Placental pericyte (primary cell): ENCODE measurements around the gene POLDIP2. TPM values are rescaled to one million over a fixed set of nuclear protein-coding genes. Genes with fewer than 3 reads are reported as not detected.

Experiments used
- total RNA-seq: library from RNA; depleted of rRNA; stranded (reverse); fragments of >200 nt; gene quantifications from 2 replicates; pipeline ENCODE4 v1.2.3, GENCODE V29; 2012

Gene POLDIP2
- total RNA-seq: 81.8 and 115 TPM in 2 replicates

GRCh38 chr17:28357061-28357900 lies at the start of gene POLDIP2:
POLDIP2 (minus strand) TSS chr17:28357527; CDS start chr17:28357448, 79 bp downstream.

GRCh38 chr17:28405632-28406472 lies 48.5 kb upstream of the POLDIP2 start, which contains the start of gene SLC46A1:
SLC46A1 (minus strand) TSS chr17:28406212; CDS start chr17:28406114, 98 bp downstream.

GRCh38 chr17:28371245-28372202 lies 14.2 kb upstream of the POLDIP2 start, which contains the start of gene SARM1:
SARM1 (plus strand) TSS chr17:28371694; CDS start chr17:28372033, 339 bp downstream.

GRCh38 chr17:28370035-28370743 lies 12.9 kb upstream of the POLDIP2 start, which contains the start of gene VTN:
VTN (minus strand) TSS chr17:28370307; CDS start chr17:28370203, 104 bp downstream.

GRCh38 chr17:28364665-28365363 lies 7.5 kb upstream of the POLDIP2 start, which contains the start of gene SEBOX:
SEBOX (minus strand) TSS chr17:28365199; CDS start chr17:28365151, 48 bp downstream.

GRCh38 chr17:28335201-28335958 lies 21.9 kb downstream of the POLDIP2 start, which contains the start of the genes IFT20 and TNFAIP1:
IFT20 (minus strand) TSS chr17:28335472; CDS start chr17:28331985, 3,487 bp downstream.
TNFAIP1 (plus strand) TSS chr17:28335761; CDS start chr17:28339522, 3,761 bp downstream.

GRCh38 chr17:28318759-28319597 lies 38.3 kb downstream of the POLDIP2 start, which contains the start of gene TMEM97:
TMEM97 (plus strand) TSS chr17:28319200; CDS start chr17:28319240, 40 bp downstream.

Other genes with a start within 250 kb of the POLDIP2 start
- gene TMEM97, start 38.3 kb downstream of the POLDIP2 start, total RNA-seq: 38.8 and 72.2 TPM in 2 replicates
- 36.5 and 46.2 TPM in 2 replicates for gene IFT20, start 22.1 kb downstream of the POLDIP2 start, total RNA-seq
- 35.9 and 71.3 TPM in 2 replicates for gene TNFAIP1, start 21.8 kb downstream of the POLDIP2 start, total RNA-seq
- not detected in 2 replicates for gene SEBOX, start 7.7 kb upstream of the POLDIP2 start, total RNA-seq
- 0.43 and 149 TPM in 2 replicates for gene VTN, start 12.8 kb upstream of the POLDIP2 start, total RNA-seq
- gene SARM1, start 14.2 kb upstream of the POLDIP2 start, total RNA-seq: 13.3 and 23.9 TPM in 2 replicates
- 6.6 and 7.4 TPM in 2 replicates for gene SLC46A1, start 48.7 kb upstream of the POLDIP2 start, total RNA-seq
- not detected in 2 replicates for gene SLC13A2, start 116.1 kb upstream of the POLDIP2 start, total RNA-seq
- gene FOXN1, start 148.8 kb upstream of the POLDIP2 start, total RNA-seq: not detected in 2 replicates
- 16.0 and 19.6 TPM in 2 replicates for gene UNC119, start 195.1 kb upstream of the POLDIP2 start, total RNA-seq
- 40.2 and 44.0 TPM in 2 replicates for gene PIGS, start 214.0 kb upstream of the POLDIP2 start, total RNA-seq
- 9.7 and 30.4 TPM in 2 replicates for gene ALDOC, start 219.4 kb upstream of the POLDIP2 start, total RNA-seq
- 2.4 and 77.9 TPM in 2 replicates for gene SPAG5, start 241.5 kb upstream of the POLDIP2 start, total RNA-seq